HG03378 (cell line): ENCODE data around the gene ISLR.

Experiments used
- ATAC-seq: cut with Tn5 transposase; IDR thresholded peaks from one replicate; pipeline ENCODE4 v1.9.1; 2021; ENCODE audit warnings: mild to moderate bottlenecking, moderate library complexity; ENCODE audit not compliant: unreplicated experiment

The ISLR gene

DNA sequence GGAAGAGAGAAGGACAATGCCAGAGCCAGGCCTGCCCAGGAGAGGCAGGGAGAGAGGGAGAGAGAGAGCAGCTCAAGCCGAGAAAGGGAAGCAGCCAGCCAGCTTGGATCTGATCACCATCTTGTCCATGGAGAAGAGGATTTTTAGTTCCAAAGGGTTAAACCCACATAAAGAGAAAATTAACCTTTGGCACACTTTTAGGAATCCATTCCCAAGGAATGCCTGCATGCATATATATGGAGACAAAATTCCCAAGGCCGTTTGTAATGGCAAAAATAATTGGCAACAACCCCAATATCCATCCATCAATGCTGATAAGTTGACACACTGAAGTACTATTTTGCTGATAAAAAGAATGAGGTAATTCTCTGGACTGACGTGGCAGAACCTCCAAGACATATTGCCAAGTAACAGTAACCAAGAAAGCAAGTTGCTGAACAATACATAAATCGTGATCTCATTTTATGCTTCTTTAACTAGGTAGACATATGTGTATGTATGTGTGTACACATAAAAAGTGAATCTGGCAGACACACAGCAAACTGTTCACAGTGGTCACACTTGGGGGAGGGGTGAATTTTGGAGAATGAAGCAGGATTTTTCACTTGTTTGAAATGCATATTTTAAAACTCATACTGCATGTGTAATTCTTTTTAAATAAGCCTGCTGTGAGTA is 36.6 kb downstream of the ISLR start:
- ATAC-seq, result no peak

DNA sequence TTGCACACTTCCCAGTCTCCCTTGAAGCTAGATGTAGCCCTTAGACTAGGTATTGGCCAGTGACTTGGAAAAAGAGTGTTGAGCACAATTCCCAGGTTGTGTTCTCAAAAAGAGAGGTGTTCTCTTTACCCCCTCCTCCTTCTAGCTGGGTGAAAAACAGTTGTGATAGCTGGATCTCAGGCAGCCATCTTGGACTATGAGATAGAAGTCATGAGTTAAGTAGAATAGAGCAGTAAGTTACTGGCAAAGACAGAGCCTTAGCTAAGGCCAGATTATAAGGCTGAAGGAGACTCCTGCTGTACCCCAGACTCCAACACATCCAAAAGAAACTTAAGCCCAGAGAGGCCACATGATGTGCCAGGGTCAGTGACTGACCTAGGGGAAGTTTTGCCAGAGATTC is 37.2 kb downstream of the ISLR start:
- no peak for ATAC-seq

DNA sequence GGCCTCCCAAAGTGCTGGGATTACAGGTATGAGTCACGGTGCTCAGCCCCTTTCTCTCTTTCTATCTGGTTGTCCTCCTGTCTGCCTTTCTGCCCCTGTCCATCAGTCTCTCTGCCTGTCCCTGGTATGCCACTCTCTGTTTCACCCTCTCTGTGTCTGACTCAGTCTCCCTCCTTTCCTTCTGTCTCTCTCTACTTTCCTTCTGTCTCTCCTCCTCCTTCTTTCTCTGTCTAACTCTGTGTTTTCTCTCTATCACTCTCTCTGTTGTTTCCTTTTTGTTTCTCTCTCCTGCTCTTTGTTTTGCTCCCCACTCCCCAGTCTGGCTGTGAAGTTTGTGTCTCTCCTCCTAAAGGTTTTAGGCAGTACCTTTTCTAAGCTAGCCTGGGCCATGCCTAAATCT is 38.1 kb downstream of the ISLR start:
- no peak for ATAC-seq

DNA sequence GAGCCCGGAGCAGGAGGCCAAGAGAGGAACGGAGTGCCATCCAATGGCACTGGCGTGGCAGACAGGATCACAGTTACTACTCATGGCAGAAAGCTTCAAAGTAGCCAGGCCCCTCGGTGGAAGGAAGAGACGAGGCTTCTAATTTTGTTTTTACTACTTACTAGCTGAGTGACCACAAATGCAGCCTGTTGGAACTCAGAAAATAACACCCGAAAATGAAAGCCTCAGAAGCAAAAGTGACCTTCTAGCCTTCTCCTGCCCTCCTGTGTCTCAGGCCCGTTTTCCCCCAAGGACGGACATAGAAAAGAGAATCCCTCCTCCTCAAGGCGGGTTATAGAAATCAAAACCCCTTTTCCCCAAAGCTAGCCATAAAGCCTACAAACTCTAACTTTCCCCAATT is 39.0 kb downstream of the ISLR start:
- no peak for ATAC-seq

DNA sequence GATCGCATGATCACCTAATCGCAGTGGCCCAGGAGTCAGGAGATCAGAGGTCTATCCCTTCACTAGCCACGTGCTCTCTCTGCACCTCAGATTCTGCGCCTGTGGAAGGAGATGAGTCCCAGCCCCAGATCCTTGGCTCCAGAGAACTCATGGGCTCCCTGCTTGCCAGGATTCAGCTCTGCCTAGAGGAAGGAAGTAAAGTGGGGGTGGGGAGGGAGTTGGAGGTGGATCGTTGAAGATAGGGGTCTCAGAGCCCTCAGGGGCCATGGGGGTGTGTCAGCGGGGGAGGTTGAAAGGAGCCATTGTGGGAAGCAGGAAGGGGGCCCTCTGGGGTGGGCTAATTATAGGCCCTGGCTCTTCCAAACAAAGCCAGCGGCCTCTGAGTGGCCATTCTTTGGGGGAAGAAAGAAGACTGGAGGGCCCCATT is 40.4 kb downstream of the ISLR start:
- no peak for ATAC-seq

DNA sequence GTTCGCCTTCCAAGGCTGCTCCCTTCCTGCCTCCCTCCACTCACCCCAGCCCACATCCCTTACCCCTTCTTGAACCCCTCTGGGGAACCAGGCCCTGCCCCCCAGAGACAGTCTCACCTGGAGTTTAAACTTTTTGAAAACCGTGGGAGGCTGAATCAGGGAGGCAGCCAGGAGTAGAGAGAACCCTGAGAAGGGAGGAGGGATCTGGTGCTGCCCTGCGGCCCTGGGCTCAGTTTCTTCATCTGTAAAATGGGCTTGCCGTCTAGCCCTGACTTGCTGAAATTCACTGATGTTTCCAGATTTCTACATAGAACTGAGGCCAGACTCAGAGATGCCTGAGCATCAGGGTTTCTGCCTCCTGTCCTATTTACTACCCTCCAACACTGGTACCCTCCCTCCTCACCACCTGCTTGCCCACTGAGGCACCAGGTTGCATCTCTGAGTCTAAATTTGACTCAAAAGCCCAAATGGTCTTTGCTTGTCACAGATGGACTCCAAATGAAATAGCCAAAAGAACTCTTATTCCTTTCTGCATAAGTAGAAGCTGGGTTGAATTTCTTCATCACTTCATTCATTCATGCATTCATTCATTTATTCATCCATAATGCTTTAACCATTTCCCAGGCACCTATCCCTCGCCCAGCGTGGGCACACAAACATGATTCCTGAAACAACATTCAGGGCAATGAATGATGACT is 41.0 kb downstream of the ISLR start:
- no peak for ATAC-seq

DNA sequence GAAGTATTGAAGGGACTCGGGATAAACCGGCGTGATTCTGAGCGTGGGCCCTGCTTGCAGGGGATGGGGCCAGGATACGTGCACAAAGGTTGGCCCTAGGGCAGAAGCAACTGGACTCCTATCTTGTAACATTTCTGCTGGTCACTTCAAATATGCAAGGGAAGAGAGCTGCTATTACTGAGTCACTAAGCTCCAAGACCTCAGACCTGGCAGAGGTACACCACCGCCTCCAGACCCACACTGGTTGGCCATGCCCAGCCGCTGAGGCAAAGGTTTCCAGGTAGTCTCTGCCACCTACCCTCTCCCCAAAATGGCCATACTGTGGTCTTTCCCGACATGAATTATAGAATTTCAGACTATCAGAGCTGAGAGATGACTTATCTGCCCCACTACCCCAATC is 42.4 kb downstream of the ISLR start:
- ATAC-seq, result no peak

DNA sequence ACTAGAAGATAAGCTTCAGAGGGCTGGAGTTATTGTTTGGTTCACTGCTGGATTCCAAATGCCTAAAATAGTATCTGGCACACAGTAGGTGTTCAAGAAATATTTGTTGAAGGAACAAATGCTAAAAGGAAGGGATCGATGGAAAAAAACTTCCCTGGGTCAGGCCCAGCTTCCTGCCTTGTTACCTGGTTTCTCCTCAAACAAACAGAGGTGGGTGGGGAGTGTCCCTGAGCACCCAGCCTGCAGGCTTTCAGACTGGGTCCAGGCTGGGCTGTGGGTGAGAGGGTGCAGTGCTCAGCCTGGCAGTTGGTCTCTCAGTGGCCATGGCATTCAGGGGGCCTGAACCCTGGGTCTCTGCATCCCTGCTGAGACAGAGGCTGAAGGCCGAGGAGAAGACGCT is 43.4 kb downstream of the ISLR start:
- ATAC-seq, result no peak

DNA sequence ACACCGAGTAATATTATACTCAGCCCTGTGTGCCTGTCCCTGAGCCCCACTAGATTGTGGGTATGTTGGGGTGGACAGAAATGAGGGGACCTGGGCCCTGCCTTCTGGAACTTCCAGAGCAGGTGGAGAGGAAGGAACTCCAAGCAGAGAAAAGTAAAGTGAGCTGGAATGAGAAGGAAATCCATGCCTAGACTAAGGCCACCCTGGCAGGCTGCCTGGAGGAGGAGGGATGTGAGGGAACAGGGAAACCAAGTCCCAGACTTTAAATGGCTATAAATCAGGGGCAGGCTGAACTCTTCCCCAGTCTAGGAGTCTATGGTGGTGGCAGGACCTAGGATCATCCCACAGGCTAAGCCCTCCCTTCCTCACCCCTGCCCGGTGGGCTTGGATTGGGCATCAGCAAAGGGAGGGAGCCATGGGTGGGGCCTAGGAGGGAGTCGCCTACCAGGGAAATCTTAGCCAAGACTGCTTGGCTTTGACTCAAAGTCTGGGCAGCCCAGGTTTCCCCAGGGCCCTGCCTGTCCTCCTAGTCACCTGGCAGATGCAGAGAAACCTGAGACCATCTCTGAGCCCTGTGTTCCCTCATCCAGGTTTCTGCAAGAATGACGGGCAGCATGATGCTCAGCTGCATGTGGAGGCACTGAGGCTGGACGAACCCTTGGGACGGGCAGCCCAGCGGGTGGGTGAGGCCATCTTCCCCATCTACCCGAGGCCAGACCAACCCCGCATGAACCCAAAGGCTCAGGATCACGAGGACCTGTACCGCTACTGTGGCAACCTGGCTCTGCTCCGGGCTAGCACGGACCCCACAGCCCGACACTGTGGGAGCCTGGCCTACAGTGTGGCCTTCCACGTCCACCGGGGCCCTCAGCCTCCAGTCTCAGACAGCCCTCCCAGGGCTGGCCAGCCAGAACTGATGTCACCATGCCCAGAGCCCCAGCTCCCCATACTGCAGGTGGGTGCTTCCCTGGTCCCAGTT is 44.7 kb downstream of the ISLR start:
- ATAC-seq, result no peak

DNA sequence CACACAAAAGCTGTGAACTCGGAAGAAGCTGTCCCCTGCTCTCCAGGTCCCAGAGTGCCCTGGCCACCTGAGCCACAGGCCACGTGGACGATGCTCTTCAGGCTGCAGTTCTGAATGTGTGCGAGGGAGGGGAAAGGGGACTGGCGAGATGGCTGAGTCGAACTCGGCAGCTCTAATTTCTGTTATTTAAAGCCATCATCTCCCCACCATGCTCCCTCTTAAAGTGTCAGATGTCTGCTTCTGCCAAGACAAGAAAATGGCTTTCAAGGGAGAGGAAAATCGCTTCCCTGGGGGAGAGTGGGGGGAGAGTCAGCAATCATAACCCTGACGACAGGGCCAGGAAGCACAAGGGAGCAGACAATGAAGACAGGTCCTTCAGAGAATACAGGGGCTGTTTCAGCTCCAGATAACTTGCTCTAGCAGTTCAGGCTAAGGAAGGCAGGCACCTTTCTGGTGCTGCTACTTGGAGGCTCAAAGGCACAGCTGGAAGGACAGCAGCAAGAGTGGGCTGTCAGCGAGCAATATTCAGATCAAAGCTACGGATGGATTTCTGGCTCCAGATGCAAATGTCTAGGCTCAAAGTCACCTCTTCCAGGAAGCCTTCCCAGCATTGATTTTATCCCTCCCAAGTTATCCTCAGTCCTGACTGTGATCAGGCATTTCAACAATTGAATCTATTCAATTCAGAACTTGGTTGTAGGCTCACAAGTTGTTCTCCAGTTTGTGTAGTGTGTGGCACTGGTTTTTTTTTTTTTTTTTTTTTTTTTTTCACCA is 47.2 kb downstream of the ISLR start:
- no peak for ATAC-seq

DNA sequence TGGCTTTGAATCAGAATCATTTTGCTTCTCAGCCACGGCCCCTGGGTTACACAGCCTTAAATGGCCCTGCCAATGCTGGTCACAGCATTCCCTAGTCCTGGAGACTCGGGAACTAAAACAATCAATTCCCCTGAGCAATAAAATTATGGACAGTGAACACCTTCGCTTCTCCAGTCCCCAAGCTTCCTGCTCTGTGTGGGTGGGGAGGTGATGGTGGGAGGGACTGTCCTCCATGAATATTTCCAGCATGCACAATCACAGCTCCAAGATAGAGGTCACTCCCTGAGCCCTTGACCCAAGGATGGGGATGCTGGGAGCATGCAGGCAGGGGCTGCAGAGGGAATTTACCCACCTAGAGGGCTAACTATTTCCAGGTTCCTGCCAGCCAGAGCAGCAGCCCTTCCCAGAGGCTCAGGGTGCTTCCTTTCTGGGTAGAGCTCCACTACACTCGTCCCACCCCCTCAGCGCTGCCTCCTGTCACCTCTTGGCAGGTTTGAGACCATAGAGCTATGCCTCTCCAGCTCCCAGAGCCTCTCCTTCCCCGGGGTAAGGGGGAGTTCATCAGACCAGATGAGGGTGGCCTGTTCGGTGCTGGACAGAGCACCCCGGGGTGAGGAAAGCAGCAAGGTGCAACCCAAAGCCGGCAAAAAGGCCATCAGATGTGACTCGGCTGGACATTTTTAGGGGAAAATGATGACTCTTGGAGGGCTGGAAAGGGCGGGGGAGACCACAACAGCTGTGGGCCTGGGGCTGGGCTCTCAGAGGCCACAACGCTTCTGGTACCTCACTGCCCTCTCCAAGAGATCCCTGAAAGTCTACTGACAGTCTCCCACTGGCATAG is 48.1 kb downstream of the ISLR start:
- ATAC-seq, result no peak

DNA sequence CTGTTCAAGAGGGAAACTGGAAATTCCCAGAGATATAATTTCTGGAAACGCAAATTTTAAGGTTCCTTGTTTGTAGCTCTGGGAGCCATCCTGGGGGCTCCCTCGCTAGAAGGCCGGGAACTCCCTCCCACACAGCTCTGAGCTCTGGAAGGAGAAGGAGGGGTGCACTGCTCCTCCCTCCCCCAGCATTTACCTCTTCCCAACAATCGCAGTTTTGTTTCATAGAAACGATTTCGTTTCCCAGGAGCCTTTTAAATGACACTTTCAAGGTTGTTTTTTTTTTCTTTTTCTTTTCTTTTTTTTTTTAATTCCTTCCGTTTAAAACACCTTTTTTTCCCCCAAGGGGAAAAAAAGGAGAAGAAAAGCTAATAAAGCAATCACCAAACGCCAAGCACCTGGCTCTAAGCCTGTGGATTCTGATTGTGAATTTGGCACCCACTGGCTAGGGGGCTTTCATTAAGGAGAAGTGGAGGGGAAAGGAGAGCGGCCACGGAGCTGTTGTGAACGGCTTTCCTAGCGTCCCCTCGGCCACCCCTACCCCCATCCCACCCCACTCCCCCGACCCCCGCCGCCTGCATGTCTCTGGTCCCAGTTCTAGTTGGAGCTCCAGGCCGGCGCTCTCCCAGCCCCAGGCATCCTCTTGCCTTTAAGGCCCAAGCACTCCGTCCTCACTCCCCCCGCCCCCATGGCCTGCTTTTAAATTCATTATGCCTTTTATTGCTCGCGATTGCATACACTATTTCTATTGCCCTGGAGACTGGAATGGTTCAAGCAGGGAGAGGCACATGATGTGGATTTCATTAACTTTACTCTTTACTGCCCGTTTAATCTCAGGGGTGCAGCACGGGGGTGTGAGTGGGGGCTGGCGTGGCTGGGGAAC is 49.0 kb downstream of the ISLR start:
- no peak for ATAC-seq

DNA sequence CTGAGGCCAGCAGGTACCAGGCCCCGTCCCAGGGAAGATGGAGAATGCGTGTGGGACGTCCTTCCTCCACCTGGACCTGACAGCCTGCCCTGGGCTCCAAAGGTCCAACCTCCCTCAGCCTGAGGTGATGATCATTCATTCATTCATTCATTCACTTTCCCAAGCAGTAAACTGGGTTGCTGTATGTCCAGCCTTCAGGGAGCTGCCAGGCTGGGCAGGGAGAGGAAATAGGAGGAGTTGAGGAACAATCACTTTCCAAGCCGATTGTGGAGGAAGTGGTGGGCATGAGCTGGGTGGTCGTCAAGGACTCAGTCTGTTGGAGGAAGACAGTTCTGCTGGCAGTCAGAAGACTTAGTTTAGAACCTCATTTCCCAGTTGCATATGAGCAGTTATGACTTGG is 52.4 kb downstream of the ISLR start:
- no peak for ATAC-seq
